Gastroesophageal sphincter (tissue), 4 donors: ENCODE data around the gene CLEC4E. TPM values are rescaled to one million over a fixed set of nuclear protein-coding genes. Genes with fewer than 3 reads are reported as not detected.

Source experiments
- ATAC-seq: fragments of 150-250 bp; one replicate; pipeline ENCODE4 v1.9.1; 2016; ENCODE audit warnings: mild to moderate bottlenecking, moderate library complexity
- H3K27ac ChIP-seq, 4 donors: fragments of 200-600 bp; sonication (generic) in 3 of 4; 1 replicate in 3 of 4; 2 replicates in 1 of 4; pipeline ENCODE4 v1.5.1; 2016 to 2019
- H3K27me3 ChIP-seq: fragments of 200-600 bp; sonication (generic); one replicate; pipeline ENCODE4 v1.5.1; 2019
- H3K36me3 ChIP-seq, 2 donors: fragments of 200-600 bp; sonication (generic); one replicate each; pipeline ENCODE4 v1.5.1; 2019; ENCODE audit warnings: control low read depth in 1 of 2
- H3K4me1 ChIP-seq, 3 donors: fragments of 200-600 bp; sonication (generic); 1 replicate in 2 of 3; 2 replicates in 1 of 3; pipeline ENCODE4 v1.5.1; 2016 to 2019; ENCODE audit warnings: control low read depth in 2 of 3
- H3K4me3 ChIP-seq, 2 donors: fragments of 200-600 bp; sonication (generic); one replicate each; pipeline ENCODE4 v1.5.1; 2019; ENCODE audit warnings: mild to moderate bottlenecking in 1 of 2, moderate library complexity in 1 of 2
- H3K9me3 ChIP-seq, 3 donors: fragments of 200-600 bp; sonication (generic); one replicate each; pipeline ENCODE4 v1.5.1; 2017 to 2019; ENCODE audit warnings: control low read depth in 2 of 3
- EP300 ChIP-seq: sonication (generic); formaldehyde crosslinking; IDR thresholded peaks from one replicate; pipeline ENCODE4 v1.6.1; 2017; ENCODE audit warnings: antibody characterized with exemption, mild to moderate bottlenecking
- POLR2A ChIP-seq, 2 donors: fragments of 450-650 bp; IDR thresholded peaks; one replicate each; pipeline ENCODE4 v1.6.1; 2017; ENCODE audit warnings: antibody characterized with exemption in 2 of 2, mild to moderate bottlenecking in 2 of 2, moderate library complexity in 1 of 2
- POLR2AphosphoS5 ChIP-seq: sonication (generic); formaldehyde crosslinking; IDR thresholded peaks from one replicate; pipeline ENCODE4 v1.6.1; 2017; ENCODE audit warnings: antibody characterized with exemption
- WGBS, 2 donors: methylation state at CpG; one replicate each; pipeline ENCODE4 v1.1.5; 2018; ENCODE audit warnings: low coverage in 1 of 2; 5-methylcytosine and 5-hydroxymethylcytosine counted together
- total RNA-seq, 4 donors: library from RNA; depleted of rRNA; stranded (reverse); fragments of >200 nt; gene quantifications; one replicate each; pipeline ENCODE4 v1.1.0, GENCODE V29; 2016
- TF ChIP-seq, protein P1 (sequence below), 4 experiments: fragments of 200-600 bp in 2 of 4; fragments of 450-650 bp in 2 of 4; sonication (generic) in 1 of 4; IDR thresholded peaks; one replicate each; pipeline ENCODE4 v1.5.1; 2017 to 2019; ENCODE audit warnings: antibody characterized with exemption in 4 of 4, mild to moderate bottlenecking in 2 of 4, moderate library complexity in 2 of 4

Gene CLEC4E
- total RNA-seq, 4 donors from 2014 or later, result 0.12 to 6.5 (median 1.5) TPM

- TF ChIP-seq, protein P1, sequence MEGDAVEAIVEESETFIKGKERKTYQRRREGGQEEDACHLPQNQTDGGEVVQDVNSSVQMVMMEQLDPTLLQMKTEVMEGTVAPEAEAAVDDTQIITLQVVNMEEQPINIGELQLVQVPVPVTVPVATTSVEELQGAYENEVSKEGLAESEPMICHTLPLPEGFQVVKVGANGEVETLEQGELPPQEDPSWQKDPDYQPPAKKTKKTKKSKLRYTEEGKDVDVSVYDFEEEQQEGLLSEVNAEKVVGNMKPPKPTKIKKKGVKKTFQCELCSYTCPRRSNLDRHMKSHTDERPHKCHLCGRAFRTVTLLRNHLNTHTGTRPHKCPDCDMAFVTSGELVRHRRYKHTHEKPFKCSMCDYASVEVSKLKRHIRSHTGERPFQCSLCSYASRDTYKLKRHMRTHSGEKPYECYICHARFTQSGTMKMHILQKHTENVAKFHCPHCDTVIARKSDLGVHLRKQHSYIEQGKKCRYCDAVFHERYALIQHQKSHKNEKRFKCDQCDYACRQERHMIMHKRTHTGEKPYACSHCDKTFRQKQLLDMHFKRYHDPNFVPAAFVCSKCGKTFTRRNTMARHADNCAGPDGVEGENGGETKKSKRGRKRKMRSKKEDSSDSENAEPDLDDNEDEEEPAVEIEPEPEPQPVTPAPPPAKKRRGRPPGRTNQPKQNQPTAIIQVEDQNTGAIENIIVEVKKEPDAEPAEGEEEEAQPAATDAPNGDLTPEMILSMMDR (IDR thresholded peaks at IDR 0.05), result no peak
- TF ChIP-seq POLR2AphosphoS5 (no peak), POLR2A (IDR thresholded peaks at IDR 0.05) (no peak), EP300 (no peak)
- ATAC-seq, result no peak
- Histone ChIP-seq H3K9me3 (no peaks in the 10 kb centered on the region), H3K27ac (no peak within 1 kb of the TSS), H3K4me1 (no peaks in the 10 kb centered on the region), H3K36me3 (no peaks in the 10 kb centered on the region), H3K4me3 (no peak within 1 kb of the TSS), H3K27me3 (peaks cover 13% of the 10 kb centered on the region)
- WGBS, 2 donors, result 75 to 77% methylated on average over 1 to 4 of the region's 4 CpGs
Observed at GRCh38 chr12:8513256-8513655, 27.4 kb downstream of the CLEC4E start, which contains the start of gene CLEC4D. TSS of gene CLEC4D (plus strand) at chr12:8513503. CDS start at chr12:8513733, 230 bp downstream.

DNA sequence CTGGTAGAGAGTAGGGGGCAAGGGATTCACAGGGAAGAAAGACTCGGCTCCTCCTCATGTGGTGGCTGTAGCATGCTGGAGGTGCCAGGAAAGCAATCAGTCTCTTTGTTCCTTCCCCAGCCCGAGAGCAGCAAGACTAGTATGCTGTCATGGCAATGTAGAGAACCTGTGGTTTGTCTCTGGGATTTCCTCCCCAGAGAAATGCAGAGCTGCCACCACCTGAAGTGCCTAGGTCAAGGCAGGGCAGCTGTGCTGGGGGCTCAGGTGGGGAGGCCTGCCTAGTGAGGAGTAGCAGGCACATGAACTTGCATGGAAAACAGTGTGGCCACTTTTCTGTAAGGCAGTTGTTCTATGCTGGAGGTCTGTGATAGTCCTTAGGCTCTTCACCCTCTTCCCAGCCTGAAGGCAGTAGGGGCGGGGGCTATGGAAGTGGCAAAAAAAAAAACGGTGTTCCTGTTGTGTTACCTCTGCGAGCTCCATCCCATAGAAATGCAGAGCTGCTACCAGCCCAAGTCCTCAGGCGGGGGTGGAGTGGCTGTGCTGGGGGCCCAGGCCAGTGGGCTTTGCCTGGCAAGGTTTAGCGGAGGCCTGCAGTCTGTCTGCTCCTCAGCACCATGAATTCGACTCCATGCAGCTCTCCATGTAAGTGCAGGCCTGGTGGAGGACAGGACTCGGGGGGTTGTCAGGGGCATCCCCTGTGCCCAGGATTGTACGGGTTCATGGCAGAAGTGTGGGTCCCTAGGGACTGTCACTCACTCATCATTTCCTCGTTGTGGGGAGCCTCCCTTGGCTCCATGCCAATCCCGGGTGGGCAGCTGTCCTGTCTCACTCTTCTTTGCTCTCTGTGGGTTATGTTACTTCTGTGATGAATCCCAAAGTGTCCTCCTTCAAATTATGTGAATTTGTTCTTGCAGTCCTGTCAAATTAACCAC is 31.5 kb downstream of the CLEC4E start:
- no peaks in the 10 kb centered on the region for H3K36me3 ChIP-seq

GRCh38 chr12:8508223-8508622 is 32.5 kb downstream of the CLEC4E start:
- TF ChIP-seq POLR2A (IDR thresholded peaks at IDR 0.05) (no peak), EP300 (no peak), POLR2AphosphoS5 (no peak)
- Histone ChIP-seq H3K4me1 (no peaks in the 10 kb centered on the region), H3K36me3 (no peaks in the 10 kb centered on the region), H3K27ac (no peak overlapping the region), H3K9me3 (no peaks in the 10 kb centered on the region), H3K27me3 (peaks cover 14% of the 10 kb centered on the region), H3K4me3 (no peak overlapping the region)
- ATAC-seq, result no peak
- 100% methylated on average over 1 of the region's 3 CpGs; no CpG with 5 or more reads in 1 of the 2 donors for WGBS, 2 donors

More for the DNA sequence above, 31.5 kb downstream of the CLEC4E start:
- H3K4me1 ChIP-seq, result no peaks in the 10 kb centered on the region
- 20 to 48% methylated on average over 1 to 5 of the region's 12 CpGs for WGBS, 2 donors
- ATAC-seq, result no peak
- no peak overlapping the region for H3K4me3 ChIP-seq
- H3K27me3 ChIP-seq, result peaks cover 14% of the 10 kb centered on the region
- H3K27ac ChIP-seq, result no peak overlapping the region
- TF ChIP-seq POLR2A (IDR thresholded peaks at IDR 0.05) (no peak), EP300 (no peak), POLR2AphosphoS5 (no peak)
- TF ChIP-seq, protein P1 (IDR thresholded peaks at IDR 0.05), result no peak
- H3K9me3 ChIP-seq, result no peaks in the 10 kb centered on the region

GRCh38 chr12:8507596-8507995 is 33.1 kb downstream of the CLEC4E start:
- TF ChIP-seq EP300 (no peak), POLR2AphosphoS5 (no peak), POLR2A (IDR thresholded peaks at IDR 0.05) (no peak)
- TF ChIP-seq, protein P1 (IDR thresholded peaks at IDR 0.05), result no peak
- no peaks in the 10 kb centered on the region for H3K36me3 ChIP-seq
- 78 to 100% methylated on average over 1 to 2 of the region's 3 CpGs for WGBS, 2 donors
- H3K27ac ChIP-seq, result no peak overlapping the region
- H3K9me3 ChIP-seq, result no peaks in the 10 kb centered on the region
- H3K4me3 ChIP-seq, result no peak overlapping the region
- peaks cover 14% of the 10 kb centered on the region for H3K27me3 ChIP-seq
- no peaks in the 10 kb centered on the region for H3K4me1 ChIP-seq
- no peak for ATAC-seq

DNA sequence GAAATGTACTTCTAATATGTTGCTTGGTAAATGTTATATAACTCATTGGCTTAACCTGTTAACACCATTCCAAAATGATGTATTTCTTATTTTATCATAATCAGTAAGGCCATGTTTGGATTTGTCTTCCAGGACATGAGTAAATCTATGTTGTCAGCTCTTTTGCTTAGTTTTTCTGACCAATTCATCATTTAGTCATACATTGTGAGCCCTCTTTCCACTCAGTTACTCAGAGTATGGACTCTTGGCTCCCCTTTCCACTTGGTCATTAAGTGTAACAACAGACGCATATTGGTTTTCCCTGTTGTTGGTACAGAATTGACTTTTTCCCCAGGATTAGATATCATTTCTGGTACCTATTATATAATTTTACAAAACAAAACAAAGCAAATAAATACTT is 36.4 kb downstream of the CLEC4E start:
- 71 to 77% methylated on average over 1 of the region's 1 CpG for WGBS, 2 donors
- no peak for ATAC-seq

More for the DNA sequence above, 36.4 kb downstream of the CLEC4E start:
- Histone ChIP-seq H3K27me3 (peaks cover 8% of the 10 kb centered on the region), H3K27ac (no peak overlapping the region), H3K9me3 (no peaks in the 10 kb centered on the region), H3K4me1 (no peaks in the 10 kb centered on the region), H3K4me3 (no peak overlapping the region), H3K36me3 (no peaks in the 10 kb centered on the region)
- no peak for TF ChIP-seq EP300
- TF ChIP-seq, protein P1 (IDR thresholded peaks at IDR 0.05), result no peak
- no peak for TF ChIP-seq POLR2A (IDR thresholded peaks at IDR 0.05)
- no peak for TF ChIP-seq POLR2AphosphoS5
